ENCODE data around the gene TMPRSS6.

- TF ChIP-seq POLR2A (IDR thresholded peaks at IDR 0.05): no peak
- TF ChIP-seq, protein P1, sequence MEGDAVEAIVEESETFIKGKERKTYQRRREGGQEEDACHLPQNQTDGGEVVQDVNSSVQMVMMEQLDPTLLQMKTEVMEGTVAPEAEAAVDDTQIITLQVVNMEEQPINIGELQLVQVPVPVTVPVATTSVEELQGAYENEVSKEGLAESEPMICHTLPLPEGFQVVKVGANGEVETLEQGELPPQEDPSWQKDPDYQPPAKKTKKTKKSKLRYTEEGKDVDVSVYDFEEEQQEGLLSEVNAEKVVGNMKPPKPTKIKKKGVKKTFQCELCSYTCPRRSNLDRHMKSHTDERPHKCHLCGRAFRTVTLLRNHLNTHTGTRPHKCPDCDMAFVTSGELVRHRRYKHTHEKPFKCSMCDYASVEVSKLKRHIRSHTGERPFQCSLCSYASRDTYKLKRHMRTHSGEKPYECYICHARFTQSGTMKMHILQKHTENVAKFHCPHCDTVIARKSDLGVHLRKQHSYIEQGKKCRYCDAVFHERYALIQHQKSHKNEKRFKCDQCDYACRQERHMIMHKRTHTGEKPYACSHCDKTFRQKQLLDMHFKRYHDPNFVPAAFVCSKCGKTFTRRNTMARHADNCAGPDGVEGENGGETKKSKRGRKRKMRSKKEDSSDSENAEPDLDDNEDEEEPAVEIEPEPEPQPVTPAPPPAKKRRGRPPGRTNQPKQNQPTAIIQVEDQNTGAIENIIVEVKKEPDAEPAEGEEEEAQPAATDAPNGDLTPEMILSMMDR (IDR thresholded peaks at IDR 0.05): no peak
Measured at GRCh38 chr22:37100589-37101127, 8.9 kb downstream of the TMPRSS6 start.

All from adrenal gland (tissue), 5 donors.